ENCODE data around the gene FMN2.

- no peak for TF ChIP-seq CTCF (IDR thresholded peaks at IDR 0.05; ENCODE audit: low read depth, low read length, poor library complexity, severe bottlenecking)
- no peak for TF ChIP-seq EZH2phosphoT487 (IDR thresholded peaks at IDR 0.05; ENCODE audit: borderline replicate concordance, low read length)
These were observed 9.6 kb downstream of the FMN2 start for GRCh38 chr1:240101306-240101705.

All from DOHH2 (cell line).